Measurements from ENCODE around the gene MEG3. TPM values are rescaled to one million over a fixed set of nuclear protein-coding genes. Genes with fewer than 3 reads are reported as not detected.
A peak's percentile ranks its signal among the peaks of the same experiment; 100 is the strongest.

MEG3 gene
- total RNA-seq, result 1 to 10 TPM; 6.5 to 9.5 TPM

GRCh38 chr14:100825713-100826331 lies at the start of gene MEG3:
Gene MEG3, plus strand, starts transcription at chr14:100826118.
- Histone ChIP-seq H3K4me1 (no peaks in the 10 kb centered on the region), H3K4me3 (peak within 1 kb of the TSS; percentile 29 to 37), H3K36me3 (no peaks in the 10 kb centered on the region), H3K27me3 (no peaks in the 10 kb centered on the region), H3K27ac (peak within 1 kb of the TSS; percentile 61 to 71), H3K9me3 (peaks cover 0 to 8% of the 10 kb centered on the region in 2 donors)
- DNase-seq (ENCODE audit: low spot score), result peak; percentile 70
- TF ChIP-seq CTCF (IDR thresholded peaks at IDR 0.05), result no peak

- no peaks in the 10 kb centered on the region for H3K27me3 ChIP-seq
- no peak overlapping the region for H3K4me3 ChIP-seq
- H3K4me1 ChIP-seq, result no peaks in the 10 kb centered on the region
- TF ChIP-seq CTCF (IDR thresholded peaks at IDR 0.05), result no peak
- H3K27ac ChIP-seq, result no peak overlapping the region
- no peak for DNase-seq (ENCODE audit: low spot score)
- H3K9me3 ChIP-seq, result no peaks in the 10 kb centered on the region
- no peaks in the 10 kb centered on the region for H3K36me3 ChIP-seq
Observed at GRCh38 chr14:100776681-100777365, 49.1 kb upstream of the MEG3 start.

GRCh38 chr14:100777366-100777817 lies 48.5 kb upstream of the MEG3 start:
- Histone ChIP-seq H3K4me3 (no peak overlapping the region), H3K36me3 (no peaks in the 10 kb centered on the region), H3K27ac (no peak overlapping the region), H3K27me3 (no peaks in the 10 kb centered on the region), H3K4me1 (no peaks in the 10 kb centered on the region), H3K9me3 (no peaks in the 10 kb centered on the region)
- DNase-seq (ENCODE audit: low spot score), result no peak
- TF ChIP-seq CTCF (IDR thresholded peaks at IDR 0.05), result no peak

- H3K27me3 ChIP-seq, result no peaks in the 10 kb centered on the region
Observed at GRCh38 chr14:100777818-100778525, 47.9 kb upstream of the MEG3 start.

GRCh38 chr14:100778526-100778882 lies 47.4 kb upstream of the MEG3 start:
- Histone ChIP-seq H3K9me3 (no peaks in the 10 kb centered on the region), H3K4me1 (no peaks in the 10 kb centered on the region), H3K36me3 (no peaks in the 10 kb centered on the region), H3K27me3 (no peaks in the 10 kb centered on the region), H3K4me3 (no peak overlapping the region), H3K27ac (no peak overlapping the region)
- no peak for TF ChIP-seq CTCF (IDR thresholded peaks at IDR 0.05)
- no peak for DNase-seq (ENCODE audit: low spot score)

More at GRCh38 chr14:100777818-100778525, 47.9 kb upstream of the MEG3 start:
- Histone ChIP-seq H3K4me1 (no peaks in the 10 kb centered on the region), H3K9me3 (no peaks in the 10 kb centered on the region), H3K27ac (no peak overlapping the region), H3K36me3 (no peaks in the 10 kb centered on the region), H3K4me3 (no peak overlapping the region)
- TF ChIP-seq CTCF (IDR thresholded peaks at IDR 0.05), result no peak
- no peak for DNase-seq (ENCODE audit: low spot score)
